Measurements from ENCODE around the gene MMEL1. TPM values are rescaled to one million over a fixed set of nuclear protein-coding genes. Genes with fewer than 3 reads are reported as not detected.
"Not testable (repeated sequence)": the region's sequence is repeated elsewhere in the genome, so short reads cannot be mapped to it uniquely, and the experiment has no call there.

The MMEL1 gene
- polyA plus RNA-seq (2011; rRNA removed): not detected in 2 replicates
- polyA plus RNA-seq (2012; cell fraction: cytosol; rRNA removed): 0.09 TPM in 1 of 2 replicates, not detected in the other
- 0.17 TPM in 1 of 2 replicates, not detected in the other for polyA plus RNA-seq (2012; cell fraction: nucleus; rRNA removed)
- polyA plus RNA-seq (2017; fragmentation: RNase III; extraction: RNeasy Plus Mini Kit Qiagen cat#74134 plus additional on column Dnase treatment): not detected in 3 replicates
- not detected in 2 replicates for polyA minus RNA-seq (2011; rRNA and poly(A)+ RNA removed)

- no peak for FAIRE-seq
- POLR2A ChIA-PET: no interaction called here
Measured at GRCh38 chr1:2632561-2633361, at the start of gene MMEL1. Gene MMEL1 (minus strand): TSS chr1:2633016. CDS start chr1:2629484, 3,532 bp downstream.

GRCh38 chr1:2676726-2677125, 43.9 kb upstream of the MMEL1 start:
- FAIRE-seq, POLR2A ChIA-PET: not testable (repeated sequence)

More at GRCh38 chr1:2632561-2633361, at the start of gene MMEL1:
- Histone ChIP-seq H3K4me3 (no peak within 1 kb of the TSS), H3K27ac (no peak within 1 kb of the TSS), H3K4me1 (no peaks in the 10 kb centered on the region), H3K4me2 (no peak within 1 kb of the TSS), H3K9me3 (peaks cover 5% of the 10 kb centered on the region; the same call in 2 of the 3 replicates)
- CTCF ChIA-PET: interaction anchor here (1.2 kb wide), 1 partner anchor 84 kb away, joined by 3 read pairs; no protein-coding TSS in a partner anchor
- TF ChIP-seq ATOH8 (CRISPR knock-in tag; IDR thresholded peaks at IDR 0.05; ENCODE audit: low read depth): no peak
- no peak for TF ChIP-seq TFCP2L1 (CRISPR knock-in tag; IDR thresholded peaks at IDR 0.05)
- TF ChIP-seq ZSCAN20 (CRISPR knock-in tag; IDR thresholded peaks at IDR 0.05): no peak
- TF ChIP-seq JUNB (IDR thresholded peaks at IDR 0.05): no peak
- TF ChIP-seq CEBPB (IDR thresholded peaks at IDR 0.05): no peak
- TF ChIP-seq RFX5 (IDR thresholded peaks at IDR 0.05): no peak
- TF ChIP-seq HMGXB4 (CRISPR knock-in tag; IDR thresholded peaks at IDR 0.05; ENCODE audit: borderline replicate concordance): no peak
- TF ChIP-seq EHMT2 (IDR thresholded peaks at IDR 0.05; ENCODE audit: low read depth): no peak
- TF ChIP-seq REST (IDR thresholded peaks at IDR 0.05): no peak
- no peak for TF ChIP-seq ELK1 (IDR thresholded peaks at IDR 0.05; ENCODE audit: low read depth, low read length)
- TF ChIP-seq CBX2 (IDR thresholded peaks at IDR 0.05; ENCODE audit: borderline replicate concordance, low read depth): no peak
- no peak for TF ChIP-seq POLR2A (IDR thresholded peaks at IDR 0.05; ENCODE audit: low read length)
- TF ChIP-seq ZFP36 (IDR thresholded peaks at IDR 0.05; ENCODE audit: borderline replicate concordance, partially characterized antibody): no peak
- TF ChIP-seq RARB (CRISPR knock-in tag; IDR thresholded peaks at IDR 0.05): no peak
- WGBS (ENCODE audit: missing lambda C conversion rate): 58% methylated on average over 12 of the region's 16 CpGs
- ATAC-seq: no peak
- DNase-seq (ENCODE audit: low read depth in 1 of 2, low spot score in 1 of 2): no peak

GRCh38 chr1:2671656-2672055, 38.8 kb upstream of the MMEL1 start:
- H3K4me2 ChIP-seq; FAIRE-seq; H3K27ac ChIP-seq; POLR2A ChIA-PET; H3K4me3 ChIP-seq; DNase-seq (ENCODE audit: low read depth in 1 of 2, low spot score in 1 of 2); CTCF ChIA-PET; H3K4me1 ChIP-seq; H3K9me3 ChIP-seq: not testable (repeated sequence)
- ATAC-seq: 0 out of 6 replicates have a peak, but pooled peaks of 1 of the 2 experiments have one; percentile 34
- WGBS (ENCODE audit: missing lambda C conversion rate): under 1% methylated on average over 8 of the region's 11 CpGs

More at GRCh38 chr1:2676726-2677125, 43.9 kb upstream of the MMEL1 start:
- H3K4me2 ChIP-seq; H3K9me3 ChIP-seq; H3K4me1 ChIP-seq; DNase-seq (ENCODE audit: low read depth in 1 of 2, low spot score in 1 of 2); ATAC-seq; H3K4me3 ChIP-seq; CTCF ChIA-PET; H3K27ac ChIP-seq: not testable (repeated sequence)
- WGBS (ENCODE audit: missing lambda C conversion rate): no CpG with 5 or more reads among the region's 10 CpGs

GRCh38 chr1:2659806-2660205, 27.0 kb upstream of the MMEL1 start:
- H3K4me3 ChIP-seq; H3K9me3 ChIP-seq; FAIRE-seq; ATAC-seq; H3K27ac ChIP-seq; H3K4me1 ChIP-seq; POLR2A ChIA-PET; CTCF ChIA-PET; DNase-seq (ENCODE audit: low read depth in 1 of 2, low spot score in 1 of 2); H3K4me2 ChIP-seq: not testable (repeated sequence)
- 7% methylated on average over 6 of the region's 8 CpGs for WGBS (ENCODE audit: missing lambda C conversion rate)

GRCh38 chr1:2657909-2658308, 25.1 kb upstream of the MMEL1 start:
- DNase-seq (ENCODE audit: low read depth in 1 of 2, low spot score in 1 of 2); H3K27ac ChIP-seq; POLR2A ChIA-PET; H3K4me3 ChIP-seq; H3K9me3 ChIP-seq; ATAC-seq; FAIRE-seq; H3K4me2 ChIP-seq; CTCF ChIA-PET; H3K4me1 ChIP-seq: not testable (repeated sequence)
- 4% methylated on average over 7 of the region's 10 CpGs for WGBS (ENCODE audit: missing lambda C conversion rate)
